Adrenal gland (tissue), 12 donors: Measurements from ENCODE around the gene PAPOLB. TPM values are rescaled to one million over a fixed set of nuclear protein-coding genes. Genes with fewer than 3 reads are reported as not detected.

Source experiments
- DNase-seq, 7 donors: peaks; one replicate each; pipeline ENCODE4 v3.0.0-alpha.2; 2019 to 2020
- H3K27ac ChIP-seq, 5 donors: fragments of 200-600 bp; sonication (generic) in 4 of 5; 1 replicate in 3 of 5; 2 replicates in 2 of 5; pipeline versions ENCODE4 v1.5.1 to v1.8.0; 2016 to 2020; ENCODE audit warnings: mild to moderate bottlenecking in 1 of 5
- H3K27me3 ChIP-seq: fragments of 200-600 bp; 2 replicates; pipeline ENCODE4 v1.8.0; 2021
- H3K36me3 ChIP-seq, 2 donors: fragments of 200-600 bp; replicated peaks in 1 of 2; 1 replicate in 1 of 2; 2 replicates in 1 of 2; pipeline versions ENCODE4 v1.5.1 to v1.8.0; 2018 to 2022
- H3K4me1 ChIP-seq, 2 donors: fragments of 200-600 bp; replicated peaks in 1 of 2; 1 replicate in 1 of 2; 2 replicates in 1 of 2; pipeline versions ENCODE4 v1.5.1 to v1.8.0; 2018 to 2021
- H3K4me3 ChIP-seq, 4 donors: fragments of 200-600 bp; sonication (generic) in 3 of 4; one replicate each; pipeline ENCODE4 v1.5.1; 2016 to 2018
- H3K9me3 ChIP-seq, 3 donors: fragments of 200-600 bp; sonication (generic) in 1 of 3; replicated peaks in 1 of 3; 1 replicate in 2 of 3; 2 replicates in 1 of 3; pipeline versions ENCODE4 v1.5.1 to v1.8.0; 2016 to 2021
- POLR2A ChIP-seq, 2 donors: fragments of 450-650 bp; IDR thresholded peaks; one replicate each; pipeline ENCODE4 v1.6.1; 2017; ENCODE audit warnings: antibody characterized with exemption in 2 of 2, mild to moderate bottlenecking in 2 of 2, moderate library complexity in 1 of 2
- WGBS, 4 donors: extraction: QIAGEN DNeasy Blood & Tissue Kit in 2 of 4; methylation state at CpG; one replicate each; pipeline versions ENCODE4 v1.1.5 to v1.1.7; 2013 to 2017; 5-methylcytosine and 5-hydroxymethylcytosine counted together
- intact Hi-C, 2 donors: fragments of 100-400 bp; cut with DNase I; formaldehyde crosslinking; loops; one replicate each; pipeline versions ENCODE4 v1.14.1 to v1.15.0; 2022 to 2023
- polyA plus RNA-seq, 3 donors: library from polyadenylated mRNA; stranded (reverse); fragments of 200-250 nt in 2 of 3; fragments of 350-450 nt in 1 of 3; fragmentation: Illumina TruSeq in 1 of 3; extraction: RNeasy Lipid Tissue Mini Kit (QIAGEN cat#74804) in 1 of 3; gene quantifications; one replicate each; pipeline ENCODE4 v1.2.3, GENCODE V29; 2013 to 2014
- total RNA-seq, 9 donors: library from RNA; depleted of rRNA in 4 of 9; stranded (reverse); fragments of >200 nt in 4 of 9; fragments of 120-200 nt in 1 of 9; fragmentation: NEBNext Ultra II Directional in 1 of 9; extraction: Animal tissue kit (Norgen Biotek cat#: 25700) in 1 of 9; gene quantifications; one replicate each; pipeline versions ENCODE4 v1.1.0 to v1.2.4, GENCODE V29; 2013 to 2023
- TF ChIP-seq, protein P1 (sequence below), 6 experiments: fragments of 450-650 bp in 4 of 6; fragments of 200-600 bp in 2 of 6; sonication (generic) in 1 of 6; IDR thresholded peaks; 1 replicate in 5 of 6; 2 replicates in 1 of 6; pipeline versions ENCODE4 v1.5.1 to v1.8.0; 2016 to 2021; ENCODE audit warnings: antibody characterized with exemption in 6 of 6, mild to moderate bottlenecking in 2 of 6, moderate library complexity in 1 of 6
- donor health status: healthy with polysubstance abuse.
- donor health status: Bipolar disorder and iron deficiency.
- donor health status: DM: yes; HTN: yes; CAD: no.
- donor health status: DM: no; HTN: no; CAD: no.
- donor health status: DM: no; HTN: no; CAD: no.
- donor health status: DM: yes; HTN: yes; CAD: no.

The PAPOLB gene
- total and polyA plus RNA-seq, 12 donors, result 0.04 to 0.11 (median 0.08) TPM; not detected in 9

DNA sequence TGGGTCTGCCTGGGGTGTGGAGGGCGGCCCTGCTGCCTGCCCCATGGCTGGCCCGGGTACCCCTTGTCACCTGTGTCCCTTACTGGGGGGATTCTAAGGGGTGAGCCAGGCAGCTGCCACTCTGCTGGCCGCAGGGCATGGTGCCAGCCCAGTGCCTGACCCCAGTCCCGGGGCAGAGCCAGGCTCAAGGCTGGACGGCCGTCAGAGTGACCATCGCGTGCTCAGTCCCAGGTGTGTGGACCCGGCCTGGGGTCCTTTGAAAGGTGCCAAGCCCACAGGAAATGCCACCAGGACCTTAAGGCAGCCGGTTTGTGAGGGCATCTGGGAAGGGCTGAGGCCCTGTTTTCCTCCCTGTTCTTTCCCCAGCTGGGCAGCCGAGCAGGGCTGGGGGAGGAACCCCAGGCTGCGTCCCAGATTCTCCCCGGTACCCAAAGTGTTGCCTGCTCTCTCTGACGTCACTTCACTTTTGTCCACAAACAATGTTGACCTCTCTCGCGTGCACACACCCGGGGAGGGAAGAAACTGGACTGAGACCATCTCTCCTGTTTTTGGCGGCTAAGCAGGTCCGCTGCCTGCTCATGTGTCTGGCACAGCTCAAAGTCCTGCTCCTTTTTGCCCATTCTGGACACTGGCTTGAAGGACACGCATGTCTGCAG, 37.6 kb downstream of the PAPOLB start:
- no peaks in the 10 kb centered on the region for H3K9me3 ChIP-seq
- H3K27me3 ChIP-seq, result no peaks in the 10 kb centered on the region
- H3K4me1 ChIP-seq, result no peaks in the 10 kb centered on the region
- intact Hi-C loops, result loop anchor here in 1 of 2 donors (5.0 kb wide), 1 partner anchor 253 kb away; no protein-coding TSS in a partner anchor
- WGBS, 4 donors, result 75 to 82% (median 80%) methylated on average over 9 to 20 of the region's 20 CpGs
- no peak overlapping the region for H3K27ac ChIP-seq
- no peaks in the 10 kb centered on the region for H3K36me3 ChIP-seq
- TF ChIP-seq, protein P1, sequence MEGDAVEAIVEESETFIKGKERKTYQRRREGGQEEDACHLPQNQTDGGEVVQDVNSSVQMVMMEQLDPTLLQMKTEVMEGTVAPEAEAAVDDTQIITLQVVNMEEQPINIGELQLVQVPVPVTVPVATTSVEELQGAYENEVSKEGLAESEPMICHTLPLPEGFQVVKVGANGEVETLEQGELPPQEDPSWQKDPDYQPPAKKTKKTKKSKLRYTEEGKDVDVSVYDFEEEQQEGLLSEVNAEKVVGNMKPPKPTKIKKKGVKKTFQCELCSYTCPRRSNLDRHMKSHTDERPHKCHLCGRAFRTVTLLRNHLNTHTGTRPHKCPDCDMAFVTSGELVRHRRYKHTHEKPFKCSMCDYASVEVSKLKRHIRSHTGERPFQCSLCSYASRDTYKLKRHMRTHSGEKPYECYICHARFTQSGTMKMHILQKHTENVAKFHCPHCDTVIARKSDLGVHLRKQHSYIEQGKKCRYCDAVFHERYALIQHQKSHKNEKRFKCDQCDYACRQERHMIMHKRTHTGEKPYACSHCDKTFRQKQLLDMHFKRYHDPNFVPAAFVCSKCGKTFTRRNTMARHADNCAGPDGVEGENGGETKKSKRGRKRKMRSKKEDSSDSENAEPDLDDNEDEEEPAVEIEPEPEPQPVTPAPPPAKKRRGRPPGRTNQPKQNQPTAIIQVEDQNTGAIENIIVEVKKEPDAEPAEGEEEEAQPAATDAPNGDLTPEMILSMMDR (IDR thresholded peaks at IDR 0.05), result no peak
- TF ChIP-seq POLR2A (IDR thresholded peaks at IDR 0.05), result no peak
- DNase-seq, result no peak
- no peak overlapping the region for H3K4me3 ChIP-seq

DNA sequence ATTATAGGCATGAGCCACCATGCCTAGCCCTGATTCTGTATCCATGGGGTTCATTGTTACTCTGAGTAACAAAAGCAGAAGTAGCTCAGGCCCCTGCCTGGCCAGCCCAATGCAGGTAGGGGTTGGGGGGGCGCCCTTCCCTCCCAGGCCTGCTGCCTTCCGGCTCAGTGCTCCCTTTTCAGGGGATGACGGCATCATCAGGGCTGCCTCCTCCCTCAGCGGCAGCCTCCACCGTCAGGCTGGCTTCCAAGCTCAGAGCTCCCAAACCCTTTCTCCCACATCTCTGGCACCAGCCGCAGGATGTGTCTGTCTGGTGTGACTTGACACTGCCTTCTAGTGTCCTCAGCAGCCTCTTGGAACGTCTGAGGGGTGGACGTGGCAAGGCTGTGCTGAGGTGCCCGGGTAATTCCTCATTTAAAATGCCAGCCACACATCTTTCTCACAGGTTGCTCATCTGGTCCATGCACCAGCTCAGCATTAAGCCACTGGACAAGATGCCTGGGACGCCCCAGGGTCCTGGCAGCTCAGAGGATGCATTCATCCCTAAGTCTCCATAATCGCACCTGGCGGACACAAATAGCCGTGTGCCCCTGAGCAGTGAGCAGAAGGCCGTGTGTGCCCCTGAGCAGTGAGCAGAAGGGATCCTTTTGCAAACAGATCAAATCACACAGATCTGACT, 38.2 kb downstream of the PAPOLB start:
- intact Hi-C loops, result loop anchor here in 1 of 2 donors (5.0 kb wide), 1 partner anchor 254 kb away; no protein-coding TSS in a partner anchor
- DNase-seq, result no peak
- 60 to 69% (median 68%) methylated on average over 8 to 14 of the region's 14 CpGs for WGBS, 4 donors
- no peak for TF ChIP-seq POLR2A (IDR thresholded peaks at IDR 0.05)
- TF ChIP-seq, protein P1 (IDR thresholded peaks at IDR 0.05), result no peak
- Histone ChIP-seq H3K27me3 (no peaks in the 10 kb centered on the region), H3K36me3 (no peaks in the 10 kb centered on the region), H3K4me3 (no peak overlapping the region), H3K27ac (no peak overlapping the region), H3K4me1 (no peaks in the 10 kb centered on the region), H3K9me3 (no peaks in the 10 kb centered on the region)

DNA sequence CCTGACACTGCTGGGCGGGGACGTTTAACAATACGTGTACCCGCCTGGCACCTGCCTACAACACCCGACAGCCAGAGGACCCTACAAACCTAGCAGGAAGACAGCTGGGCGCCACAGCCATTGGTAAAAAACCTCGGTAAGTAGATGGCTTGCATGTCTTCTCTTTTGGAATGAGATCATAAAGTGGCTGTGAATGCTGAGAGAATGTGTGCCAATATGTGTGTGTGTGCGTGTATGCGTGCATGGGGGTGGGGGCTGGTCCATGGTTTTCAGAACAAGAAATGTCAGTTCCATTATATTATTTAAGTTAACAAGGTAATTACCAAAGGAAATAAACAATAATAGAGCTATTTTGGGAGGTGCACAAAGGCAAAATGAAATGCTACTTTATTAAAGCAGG, 39.2 kb downstream of the PAPOLB start:
- no peaks in the 10 kb centered on the region for H3K27me3 ChIP-seq
- no peaks in the 10 kb centered on the region for H3K9me3 ChIP-seq
- no peak overlapping the region for H3K4me3 ChIP-seq
- H3K36me3 ChIP-seq, result no peaks in the 10 kb centered on the region
- no peak for TF ChIP-seq POLR2A (IDR thresholded peaks at IDR 0.05)
- TF ChIP-seq, protein P1 (IDR thresholded peaks at IDR 0.05), result no peak
- DNase-seq, result no peak
- no peak overlapping the region for H3K27ac ChIP-seq
- WGBS, 4 donors, result 86 to 96% (median 90%) methylated on average over 5 to 9 of the region's 9 CpGs
- H3K4me1 ChIP-seq, result no peaks in the 10 kb centered on the region
- intact Hi-C loops, result loop anchor here in 1 of 2 donors (5.0 kb wide), 1 partner anchor 255 kb away; no protein-coding TSS in a partner anchor

DNA sequence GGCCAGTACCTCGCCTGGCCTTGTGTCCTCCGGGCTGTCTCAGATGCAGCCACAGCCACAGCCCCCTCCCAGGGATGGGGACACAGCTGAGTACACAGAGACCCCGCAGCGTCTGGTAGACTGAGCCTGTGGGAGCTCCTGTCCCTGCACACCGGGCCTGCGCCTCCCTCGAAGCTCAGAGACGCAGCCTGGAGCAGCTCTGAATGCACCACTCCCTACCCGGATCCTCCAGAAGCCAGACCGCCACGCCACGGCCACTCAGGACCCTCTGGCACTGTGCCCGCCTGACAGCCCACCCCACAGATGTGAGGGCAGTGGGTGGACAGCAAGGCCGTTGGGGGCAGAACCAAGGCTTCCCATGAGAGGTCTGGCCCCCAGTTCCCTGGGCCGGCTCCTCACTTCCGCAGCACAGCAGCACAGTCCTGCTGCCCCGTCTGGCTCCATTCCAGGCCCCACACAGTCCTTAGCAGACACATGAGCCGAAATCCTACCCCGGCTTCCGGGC, 40.8 kb downstream of the PAPOLB start:
- Histone ChIP-seq H3K9me3 (no peaks in the 10 kb centered on the region), H3K27ac (no peak overlapping the region), H3K27me3 (no peaks in the 10 kb centered on the region), H3K4me3 (no peak overlapping the region), H3K36me3 (no peaks in the 10 kb centered on the region), H3K4me1 (no peaks in the 10 kb centered on the region)
- TF ChIP-seq POLR2A (IDR thresholded peaks at IDR 0.05), result no peak
- TF ChIP-seq, protein P1 (IDR thresholded peaks at IDR 0.05), result no peak
- intact Hi-C loops, result loop anchor here in 1 of 2 donors (5.0 kb wide), 1 partner anchor 256 kb away; no protein-coding TSS in a partner anchor
- DNase-seq, result no peak
- 81 to 95% (median 85%) methylated on average over 8 to 20 of the region's 20 CpGs for WGBS, 4 donors
